SK-N-SH treated with all-trans-retinoic acid at 6 μM for 48 hours (cell line): ENCODE measurements around the gene IFITM1.

Source experiments
- ATAC-seq: fragments of 200-7000 bp; cut with Tn5 transposase; 3 replicates; pipeline ENCODE4 v1.9.1; 2020; ENCODE audit warnings: mild to moderate bottlenecking, moderate library complexity
- ARNTL ChIP-seq: fragments of 450-650 bp; formaldehyde crosslinking; IDR thresholded peaks from 2 replicates; pipeline ENCODE4 v1.5.0; 2020; ENCODE audit warnings: low read depth, mild to moderate bottlenecking, moderate library complexity, borderline replicate concordance
- BACH2 ChIP-seq: fragments of 250-450 bp; sonication (Bioruptor Pico); IDR thresholded peaks from 2 replicates; pipeline ENCODE4 v1.9.0; 2021; ENCODE audit warnings: mild to moderate bottlenecking, borderline replicate concordance
- CREB5 ChIP-seq: fragments of 250-450 bp; sonication (Bioruptor Pico); IDR thresholded peaks from 2 replicates; pipeline ENCODE4 v1.5.1; 2020; ENCODE audit warnings: low read depth, mild to moderate bottlenecking, moderate library complexity
- CSDC2 ChIP-seq: fragments of 250-450 bp; sonication (Bioruptor Pico); IDR thresholded peaks from 2 replicates; pipeline ENCODE4 v1.5.0; 2020; ENCODE audit warnings: mild to moderate bottlenecking, moderate library complexity
- ESRRG ChIP-seq: fragments of 250-450 bp; sonication (Bioruptor Pico); IDR thresholded peaks from 2 replicates; pipeline ENCODE4 v1.6.1; 2021; ENCODE audit warnings: mild to moderate bottlenecking
- GLIS3 ChIP-seq: fragments of 250-450 bp; sonication (Bioruptor Pico); IDR thresholded peaks from 2 replicates; pipeline ENCODE4 v1.5.0; 2020; ENCODE audit warnings: mild to moderate bottlenecking, moderate library complexity
- ISL1 ChIP-seq: fragments of 250-450 bp; sonication (Bioruptor Pico); IDR thresholded peaks from 2 replicates; pipeline ENCODE4 v2.1.2; 2022; ENCODE audit warnings: mild to moderate bottlenecking, moderate library complexity
- OSR1 ChIP-seq: fragments of 250-450 bp; sonication (Bioruptor Pico); IDR thresholded peaks from 2 replicates; pipeline ENCODE4 v1.8.0; 2022; ENCODE audit warnings: moderate library complexity, mild to moderate bottlenecking, inconsistent platforms
- PATZ1 ChIP-seq: fragments of 250-450 bp; sonication (Bioruptor Pico); IDR thresholded peaks from 2 replicates; pipeline ENCODE4 v1.8.0; 2020; ENCODE audit warnings: mild to moderate bottlenecking, moderate library complexity, borderline replicate concordance
- POU6F1 ChIP-seq: fragments of 250-450 bp; sonication (Bioruptor Pico); IDR thresholded peaks from 2 replicates; pipeline ENCODE4 v1.8.0; 2021; ENCODE audit warnings: low read depth, mild to moderate bottlenecking, moderate library complexity, borderline replicate concordance
- PPARA ChIP-seq: fragments of 250-450 bp; sonication (Bioruptor Pico); IDR thresholded peaks from 2 replicates; pipeline ENCODE4 v1.5.0; 2020; ENCODE audit warnings: mild to moderate bottlenecking, borderline replicate concordance
- RARB ChIP-seq: fragments of 250-450 bp; sonication (Bioruptor Pico); IDR thresholded peaks from 2 replicates; pipeline ENCODE4 v1.8.0; 2021; ENCODE audit warnings: mild to moderate bottlenecking, moderate library complexity
- SNAI2 ChIP-seq: fragments of 250-450 bp; sonication (Bioruptor Pico); IDR thresholded peaks from 2 replicates; pipeline ENCODE4 v1.5.0; 2020; ENCODE audit warnings: mild to moderate bottlenecking, moderate library complexity
- TCF4 ChIP-seq: fragments of 250-450 bp; sonication (Bioruptor Pico); IDR thresholded peaks from 2 replicates; pipeline ENCODE4 v1.8.0; 2021; ENCODE audit warnings: mild to moderate bottlenecking, moderate library complexity, borderline replicate concordance
- TOX ChIP-seq: fragments of 250-450 bp; sonication (Bioruptor Pico); IDR thresholded peaks from 2 replicates; pipeline ENCODE4 v1.8.0; 2021; ENCODE audit warnings: mild to moderate bottlenecking, moderate library complexity, borderline replicate concordance
- TSHZ2 ChIP-seq: fragments of 250-450 bp; sonication (Bioruptor Pico); IDR thresholded peaks from 2 replicates; pipeline ENCODE4 v1.5.0; 2020; ENCODE audit warnings: mild to moderate bottlenecking, moderate library complexity
- ZC3H10 ChIP-seq: fragments of 250-450 bp; sonication (Bioruptor Pico); IDR thresholded peaks from 2 replicates; pipeline ENCODE4 v1.5.1; 2021; ENCODE audit warnings: mild to moderate bottlenecking, moderate library complexity
- ZFP3 ChIP-seq: fragments of 250-450 bp; sonication (Bioruptor Pico); IDR thresholded peaks from 2 replicates; pipeline ENCODE4 v1.5.0; 2020; ENCODE audit warnings: mild to moderate bottlenecking, moderate library complexity
- ZFP30 ChIP-seq: fragments of 450-650 bp; formaldehyde crosslinking; IDR thresholded peaks from 2 replicates; pipeline ENCODE4 v1.5.0; 2022; ENCODE audit warnings: mild to moderate bottlenecking, moderate library complexity
- ZNF565 ChIP-seq: fragments of 450-650 bp; formaldehyde crosslinking; conservative IDR thresholded peaks from 2 replicates; pipeline ENCODE4 v1.5.0; 2020; ENCODE audit warnings: low read depth, mild to moderate bottlenecking, moderate library complexity
- ZNF70 ChIP-seq: fragments of 450-650 bp; formaldehyde crosslinking; IDR thresholded peaks from 2 replicates; pipeline ENCODE4 v1.5.0; 2020; ENCODE audit warnings: mild to moderate bottlenecking, moderate library complexity
- ZNF8 ChIP-seq: fragments of 450-650 bp; formaldehyde crosslinking; IDR thresholded peaks from 2 replicates; pipeline ENCODE4 v1.5.0; 2020; ENCODE audit warnings: mild to moderate bottlenecking, moderate library complexity
- TF ChIP-seq, protein P1 (sequence below): fragments of 250-450 bp; sonication (Bioruptor Pico); IDR thresholded peaks from 2 replicates; pipeline ENCODE4 v1.5.1; 2021; ENCODE audit warnings: mild to moderate bottlenecking, moderate library complexity

IFITM1 gene

DNA sequence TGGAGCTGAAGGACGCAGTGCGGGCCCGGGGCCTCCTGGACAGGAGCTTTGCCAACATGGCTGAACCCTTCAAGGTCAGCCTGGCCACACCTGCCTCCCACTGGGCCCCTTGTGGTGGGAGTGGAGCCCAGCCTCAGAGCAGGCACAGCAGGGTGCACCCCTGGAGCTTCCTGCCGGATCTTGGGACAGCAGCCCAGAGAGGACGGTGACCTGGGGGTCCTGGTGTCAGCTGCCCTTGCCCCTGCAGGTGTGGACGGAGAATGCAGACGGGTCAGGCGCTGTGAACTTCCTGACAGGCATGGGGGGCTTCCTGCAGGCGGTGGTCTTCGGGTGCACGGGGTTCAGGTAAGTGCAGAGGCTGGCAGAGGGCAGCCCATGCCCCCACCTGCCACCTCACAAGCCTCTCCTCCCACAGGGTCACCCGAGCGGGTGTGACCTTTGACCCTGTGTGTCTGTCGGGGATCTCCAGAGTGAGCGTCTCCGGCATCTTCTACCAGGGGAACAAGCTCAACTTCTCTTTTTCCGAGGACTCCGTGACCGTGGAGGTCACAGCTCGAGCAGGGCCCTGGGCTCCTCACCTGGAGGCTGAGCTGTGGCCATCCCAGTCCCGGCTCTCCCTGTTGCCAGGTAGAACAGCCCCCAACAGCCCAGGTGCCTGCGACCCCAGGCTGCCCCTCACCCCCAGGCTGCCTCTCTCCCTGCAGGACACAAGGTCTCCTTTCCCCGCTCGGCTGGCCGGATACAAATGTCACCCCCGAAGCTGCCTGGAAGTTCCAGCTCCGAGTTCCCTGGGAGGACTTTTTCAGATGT, 19.8 kb upstream of the IFITM1 start:
- TF ChIP-seq GLIS3 (CRISPR knock-in tag) (no peak), POU6F1 (no peak), RARB (CRISPR knock-in tag) (no peak), CREB5 (no peak), TCF4 (CRISPR knock-in tag) (no peak), CSDC2 (no peak), SNAI2 (CRISPR knock-in tag) (no peak), ZC3H10 (CRISPR knock-in tag) (no peak), ISL1 (CRISPR knock-in tag) (no peak), ARNTL (CRISPR knock-in tag) (no peak), BACH2 (CRISPR knock-in tag) (no peak), OSR1 (no peak), ZFP30 (CRISPR knock-in tag) (no peak), PPARA (CRISPR knock-in tag) (no peak), PATZ1 (CRISPR knock-in tag) (no peak), TSHZ2 (CRISPR knock-in tag) (no peak), ESRRG (no peak), ZNF70 (CRISPR knock-in tag) (no peak)
- TF ChIP-seq, protein P1, sequence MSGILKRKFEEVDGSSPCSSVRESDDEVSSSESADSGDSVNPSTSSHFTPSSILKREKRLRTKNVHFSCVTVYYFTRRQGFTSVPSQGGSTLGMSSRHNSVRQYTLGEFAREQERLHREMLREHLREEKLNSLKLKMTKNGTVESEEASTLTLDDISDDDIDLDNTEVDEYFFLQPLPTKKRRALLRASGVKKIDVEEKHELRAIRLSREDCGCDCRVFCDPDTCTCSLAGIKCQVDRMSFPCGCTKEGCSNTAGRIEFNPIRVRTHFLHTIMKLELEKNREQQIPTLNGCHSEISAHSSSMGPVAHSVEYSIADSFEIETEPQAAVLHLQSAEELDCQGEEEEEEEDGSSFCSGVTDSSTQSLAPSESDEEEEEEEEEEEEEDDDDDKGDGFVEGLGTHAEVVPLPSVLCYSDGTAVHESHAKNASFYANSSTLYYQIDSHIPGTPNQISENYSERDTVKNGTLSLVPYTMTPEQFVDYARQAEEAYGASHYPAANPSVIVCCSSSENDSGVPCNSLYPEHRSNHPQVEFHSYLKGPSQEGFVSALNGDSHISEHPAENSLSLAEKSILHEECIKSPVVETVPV (CRISPR knock-in tag): no peak
- ATAC-seq: no peak

DNA sequence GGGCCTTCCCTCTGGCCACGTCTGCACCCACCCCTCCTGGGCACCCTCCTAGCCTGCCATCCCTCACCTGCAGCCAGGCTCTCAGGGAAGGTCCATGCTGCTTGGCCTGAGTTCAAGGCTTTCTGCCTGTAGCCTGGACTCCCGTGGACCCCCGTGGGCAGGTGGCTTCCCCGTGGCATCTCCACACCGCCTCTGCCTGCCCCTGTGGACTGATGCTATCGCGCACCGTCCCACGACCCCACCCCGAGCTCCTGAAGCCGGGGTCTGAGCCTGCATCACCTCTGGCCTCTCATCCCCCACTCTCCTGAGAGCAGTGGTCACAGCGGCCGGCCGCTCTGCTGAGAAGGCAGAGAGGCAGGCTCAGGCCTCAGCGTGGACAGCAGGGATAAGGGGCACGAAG, 19.1 kb upstream of the IFITM1 start:
- TF ChIP-seq, protein P1 (CRISPR knock-in tag): no peak
- TF ChIP-seq ZNF70 (CRISPR knock-in tag) (no peak), ZFP3 (CRISPR knock-in tag) (no peak), POU6F1 (no peak), TOX (CRISPR knock-in tag) (no peak), OSR1 (no peak), ZFP30 (CRISPR knock-in tag) (no peak), CSDC2 (no peak), GLIS3 (CRISPR knock-in tag) (no peak), BACH2 (CRISPR knock-in tag) (no peak), PATZ1 (CRISPR knock-in tag) (no peak), ZC3H10 (CRISPR knock-in tag) (no peak), SNAI2 (CRISPR knock-in tag) (no peak), ESRRG (no peak), PPARA (CRISPR knock-in tag) (no peak), ZNF8 (CRISPR knock-in tag) (no peak), ZNF565 (CRISPR knock-in tag) (no peak), ISL1 (CRISPR knock-in tag) (no peak)
- TF ChIP-seq, all 23 proteins: peak for 0
- no peak for ATAC-seq
